ENCODE data around the gene SMARCC2. TPM values are rescaled to one million over a fixed set of nuclear protein-coding genes. Genes with fewer than 3 reads are reported as not detected.

The SMARCC2 gene
- total and polyA plus RNA-seq, 2 of the 13 experiments (the other 11 are each of a cell fraction or from before 2014, with no cell fraction given), result 21.3 to 24.1 TPM

DNA sequence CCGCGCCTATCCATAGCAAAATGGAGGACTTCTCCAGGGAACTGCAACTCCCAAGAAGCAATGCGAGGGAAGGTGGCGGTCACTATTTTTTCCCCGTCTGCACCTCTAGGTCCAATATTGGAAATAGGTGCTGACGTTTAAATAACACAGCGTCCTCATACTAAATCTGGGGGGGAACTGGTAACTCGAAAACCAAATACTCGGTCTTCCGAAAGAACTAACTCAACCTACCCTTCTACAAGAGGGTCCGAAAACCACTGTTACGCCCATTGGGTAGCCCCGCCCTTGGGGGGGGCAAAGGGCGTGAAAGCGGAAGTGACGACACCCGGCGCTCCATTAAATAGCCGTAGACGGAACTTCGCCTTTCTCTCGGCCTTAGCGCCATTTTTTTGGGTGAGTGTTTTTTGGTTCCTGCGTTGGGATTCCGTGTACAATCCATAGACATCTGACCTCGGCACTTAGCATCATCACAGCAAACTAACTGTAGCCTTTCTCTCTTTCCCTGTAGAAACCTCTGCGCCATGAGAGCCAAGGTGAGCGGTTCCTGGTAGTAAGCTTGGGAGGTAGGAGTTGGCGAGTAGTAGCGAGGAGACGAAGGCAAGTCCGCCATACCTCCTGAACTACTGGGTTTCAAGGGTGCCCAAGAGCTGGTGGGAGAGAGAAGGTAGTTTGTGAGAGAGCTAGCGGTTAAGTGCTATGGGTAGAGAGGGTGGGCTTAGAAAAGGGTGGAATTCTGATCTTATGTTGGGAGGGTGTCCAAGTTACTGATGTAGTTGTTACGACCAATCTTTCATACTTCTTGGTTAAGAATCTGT is 72.8 kb downstream of the SMARCC2 start, which contains the start of gene RPL41 (continued):
- TF ChIP-seq, protein P1, sequence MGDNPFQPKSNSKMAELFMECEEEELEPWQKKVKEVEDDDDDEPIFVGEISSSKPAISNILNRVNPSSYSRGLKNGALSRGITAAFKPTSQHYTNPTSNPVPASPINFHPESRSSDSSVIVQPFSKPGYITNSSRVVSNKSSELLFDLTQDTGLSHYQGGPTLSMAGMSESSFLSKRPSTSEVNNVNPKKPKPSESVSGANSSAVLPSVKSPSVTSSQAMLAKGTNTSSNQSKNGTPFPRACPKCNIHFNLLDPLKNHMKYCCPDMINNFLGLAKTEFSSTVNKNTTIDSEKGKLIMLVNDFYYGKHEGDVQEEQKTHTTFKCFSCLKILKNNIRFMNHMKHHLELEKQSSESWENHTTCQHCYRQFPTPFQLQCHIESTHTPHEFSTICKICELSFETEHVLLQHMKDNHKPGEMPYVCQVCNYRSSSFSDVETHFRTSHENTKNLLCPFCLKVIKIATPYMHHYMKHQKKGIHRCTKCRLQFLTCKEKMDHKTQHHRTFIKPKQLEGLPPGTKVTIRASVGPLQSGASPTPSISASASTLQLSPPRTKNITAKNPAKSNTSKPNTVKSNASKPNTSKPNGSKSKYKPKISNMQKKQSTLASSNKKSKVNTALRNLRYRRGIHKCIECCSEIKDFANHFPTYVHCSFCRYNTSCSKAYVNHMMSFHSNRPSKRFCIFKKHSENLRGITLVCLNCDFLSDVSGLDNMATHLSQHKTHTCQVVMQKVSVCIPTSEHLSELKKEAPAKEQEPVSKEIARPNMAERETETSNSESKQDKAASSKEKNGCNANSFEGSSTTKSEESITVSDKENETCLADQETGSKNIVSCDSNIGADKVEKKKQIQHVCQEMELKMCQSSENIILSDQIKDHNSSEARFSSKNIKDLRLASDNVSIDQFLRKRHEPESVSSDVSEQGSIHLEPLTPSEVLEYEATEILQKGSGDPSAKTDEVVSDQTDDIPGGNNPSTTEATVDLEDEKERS (CRISPR knock-in tag; IDR thresholded peaks at IDR 0.05), result no peak
- peak; percentile 15 for TF ChIP-seq SKI (IDR thresholded peaks at IDR 0.05; ENCODE audit: partially characterized antibody)
- TF ChIP-seq, protein P2, sequence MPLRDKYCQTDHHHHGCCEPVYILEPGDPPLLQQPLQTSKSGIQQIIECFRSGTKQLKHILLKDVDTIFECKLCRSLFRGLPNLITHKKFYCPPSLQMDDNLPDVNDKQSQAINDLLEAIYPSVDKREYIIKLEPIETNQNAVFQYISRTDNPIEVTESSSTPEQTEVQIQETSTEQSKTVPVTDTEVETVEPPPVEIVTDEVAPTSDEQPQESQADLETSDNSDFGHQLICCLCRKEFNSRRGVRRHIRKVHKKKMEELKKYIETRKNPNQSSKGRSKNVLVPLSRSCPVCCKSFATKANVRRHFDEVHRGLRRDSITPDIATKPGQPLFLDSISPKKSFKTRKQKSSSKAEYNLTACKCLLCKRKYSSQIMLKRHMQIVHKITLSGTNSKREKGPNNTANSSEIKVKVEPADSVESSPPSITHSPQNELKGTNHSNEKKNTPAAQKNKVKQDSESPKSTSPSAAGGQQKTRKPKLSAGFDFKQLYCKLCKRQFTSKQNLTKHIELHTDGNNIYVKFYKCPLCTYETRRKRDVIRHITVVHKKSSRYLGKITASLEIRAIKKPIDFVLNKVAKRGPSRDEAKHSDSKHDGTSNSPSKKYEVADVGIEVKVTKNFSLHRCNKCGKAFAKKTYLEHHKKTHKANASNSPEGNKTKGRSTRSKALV (CRISPR knock-in tag; IDR thresholded peaks at IDR 0.05), result peak; percentile 67; the same call in 1 of the 2 replicates
- TF ChIP-seq ZNF550 (CRISPR knock-in tag; IDR thresholded peaks at IDR 0.05; ENCODE audit: borderline replicate concordance), result no peak
- peak; percentile 56; the same call in 1 of the 2 replicates for TF ChIP-seq EED (CRISPR knock-in tag; IDR thresholded peaks at IDR 0.05)
- TF ChIP-seq NAIF1 (CRISPR knock-in tag; IDR thresholded peaks at IDR 0.05; ENCODE audit: borderline replicate concordance), result 0 out of 2 replicates have a peak, but pooled peaks have one; percentile 67
- TF ChIP-seq ZNF34 (CRISPR knock-in tag; IDR thresholded peaks at IDR 0.05; ENCODE audit: borderline replicate concordance), result peak; percentile 93; the same call in 1 of the 2 replicates
- TF ChIP-seq, protein P3, sequence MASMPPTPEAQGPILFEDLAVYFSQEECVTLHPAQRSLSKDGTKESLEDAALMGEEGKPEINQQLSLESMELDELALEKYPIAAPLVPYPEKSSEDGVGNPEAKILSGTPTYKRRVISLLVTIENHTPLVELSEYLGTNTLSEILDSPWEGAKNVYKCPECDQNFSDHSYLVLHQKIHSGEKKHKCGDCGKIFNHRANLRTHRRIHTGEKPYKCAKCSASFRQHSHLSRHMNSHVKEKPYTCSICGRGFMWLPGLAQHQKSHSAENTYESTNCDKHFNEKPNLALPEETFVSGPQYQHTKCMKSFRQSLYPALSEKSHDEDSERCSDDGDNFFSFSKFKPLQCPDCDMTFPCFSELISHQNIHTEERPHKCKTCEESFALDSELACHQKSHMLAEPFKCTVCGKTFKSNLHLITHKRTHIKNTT (CRISPR knock-in tag; IDR thresholded peaks at IDR 0.05), result no peak
- TF ChIP-seq MED1 (CRISPR knock-in tag; IDR thresholded peaks at IDR 0.05), result peak; percentile 82
- TF ChIP-seq, protein P4, sequence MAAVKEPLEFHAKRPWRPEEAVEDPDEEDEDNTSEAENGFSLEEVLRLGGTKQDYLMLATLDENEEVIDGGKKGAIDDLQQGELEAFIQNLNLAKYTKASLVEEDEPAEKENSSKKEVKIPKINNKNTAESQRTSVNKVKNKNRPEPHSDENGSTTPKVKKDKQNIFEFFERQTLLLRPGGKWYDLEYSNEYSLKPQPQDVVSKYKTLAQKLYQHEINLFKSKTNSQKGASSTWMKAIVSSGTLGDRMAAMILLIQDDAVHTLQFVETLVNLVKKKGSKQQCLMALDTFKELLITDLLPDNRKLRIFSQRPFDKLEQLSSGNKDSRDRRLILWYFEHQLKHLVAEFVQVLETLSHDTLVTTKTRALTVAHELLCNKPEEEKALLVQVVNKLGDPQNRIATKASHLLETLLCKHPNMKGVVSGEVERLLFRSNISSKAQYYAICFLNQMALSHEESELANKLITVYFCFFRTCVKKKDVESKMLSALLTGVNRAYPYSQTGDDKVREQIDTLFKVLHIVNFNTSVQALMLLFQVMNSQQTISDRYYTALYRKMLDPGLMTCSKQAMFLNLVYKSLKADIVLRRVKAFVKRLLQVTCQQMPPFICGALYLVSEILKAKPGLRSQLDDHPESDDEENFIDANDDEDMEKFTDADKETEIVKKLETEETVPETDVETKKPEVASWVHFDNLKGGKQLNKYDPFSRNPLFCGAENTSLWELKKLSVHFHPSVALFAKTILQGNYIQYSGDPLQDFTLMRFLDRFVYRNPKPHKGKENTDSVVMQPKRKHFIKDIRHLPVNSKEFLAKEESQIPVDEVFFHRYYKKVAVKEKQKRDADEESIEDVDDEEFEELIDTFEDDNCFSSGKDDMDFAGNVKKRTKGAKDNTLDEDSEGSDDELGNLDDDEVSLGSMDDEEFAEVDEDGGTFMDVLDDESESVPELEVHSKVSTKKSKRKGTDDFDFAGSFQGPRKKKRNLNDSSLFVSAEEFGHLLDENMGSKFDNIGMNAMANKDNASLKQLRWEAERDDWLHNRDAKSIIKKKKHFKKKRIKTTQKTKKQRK (IDR thresholded peaks at IDR 0.05; ENCODE audit: low read length), result no peak
- TF ChIP-seq AGO1 (IDR thresholded peaks at IDR 0.05; ENCODE audit: low read depth, low read length, poor library complexity, severe bottlenecking), result no peak
- TF ChIP-seq, protein P5, sequence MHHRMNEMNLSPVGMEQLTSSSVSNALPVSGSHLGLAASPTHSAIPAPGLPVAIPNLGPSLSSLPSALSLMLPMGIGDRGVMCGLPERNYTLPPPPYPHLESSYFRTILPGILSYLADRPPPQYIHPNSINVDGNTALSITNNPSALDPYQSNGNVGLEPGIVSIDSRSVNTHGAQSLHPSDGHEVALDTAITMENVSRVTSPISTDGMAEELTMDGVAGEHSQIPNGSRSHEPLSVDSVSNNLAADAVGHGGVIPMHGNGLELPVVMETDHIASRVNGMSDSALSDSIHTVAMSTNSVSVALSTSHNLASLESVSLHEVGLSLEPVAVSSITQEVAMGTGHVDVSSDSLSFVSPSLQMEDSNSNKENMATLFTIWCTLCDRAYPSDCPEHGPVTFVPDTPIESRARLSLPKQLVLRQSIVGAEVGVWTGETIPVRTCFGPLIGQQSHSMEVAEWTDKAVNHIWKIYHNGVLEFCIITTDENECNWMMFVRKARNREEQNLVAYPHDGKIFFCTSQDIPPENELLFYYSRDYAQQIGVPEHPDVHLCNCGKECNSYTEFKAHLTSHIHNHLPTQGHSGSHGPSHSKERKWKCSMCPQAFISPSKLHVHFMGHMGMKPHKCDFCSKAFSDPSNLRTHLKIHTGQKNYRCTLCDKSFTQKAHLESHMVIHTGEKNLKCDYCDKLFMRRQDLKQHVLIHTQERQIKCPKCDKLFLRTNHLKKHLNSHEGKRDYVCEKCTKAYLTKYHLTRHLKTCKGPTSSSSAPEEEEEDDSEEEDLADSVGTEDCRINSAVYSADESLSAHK (CRISPR knock-in tag; IDR thresholded peaks at IDR 0.05; ENCODE audit: borderline replicate concordance), result 0 out of 2 replicates have a peak, but pooled peaks have one; percentile 65
- TF ChIP-seq, protein P6, sequence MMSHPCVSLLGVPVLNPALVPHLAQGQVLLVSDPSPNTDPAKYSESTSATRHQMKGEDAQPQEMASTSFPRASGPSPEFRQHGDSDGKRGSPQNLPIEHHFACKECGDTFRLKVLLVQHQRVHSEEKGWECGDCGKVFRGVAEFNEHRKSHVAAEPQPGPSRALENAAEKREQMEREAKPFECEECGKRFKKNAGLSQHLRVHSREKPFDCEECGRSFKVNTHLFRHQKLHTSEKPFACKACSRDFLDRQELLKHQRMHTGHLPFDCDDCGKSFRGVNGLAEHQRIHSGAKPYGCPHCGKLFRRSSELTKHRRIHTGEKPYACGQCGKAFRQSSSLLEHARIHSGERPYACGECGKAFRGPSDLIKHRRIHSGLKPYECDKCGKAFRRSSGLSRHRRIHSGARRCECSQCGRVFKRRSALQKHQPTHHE (CRISPR knock-in tag; IDR thresholded peaks at IDR 0.05; ENCODE audit: borderline replicate concordance), result no peak; the same call in 1 of the 2 replicates
